H9 (cell line): ENCODE data around the gene MYCBPAP. TPM values are rescaled to one million over a fixed set of nuclear protein-coding genes. Genes with fewer than 3 reads are reported as not detected.

Experiments
- DNase-seq: peaks from one replicate; pipeline ENCODE4 v3.0.0-alpha.2; 2017
- H2AFZ ChIP-seq: one replicate; pipeline ENCODE4 v1.6.1; 2013; ENCODE audit warnings: mild to moderate bottlenecking, low read length, control low read depth, moderate library complexity
- H2AK5ac ChIP-seq: 2 replicates; pipeline ENCODE4 v1.6.1; 2013; ENCODE audit warnings: low read length, control low read depth, mixed read lengths; ENCODE audit not compliant: insufficient read length
- H2BK120ac ChIP-seq: one replicate; pipeline ENCODE4 v1.6.1; 2013; ENCODE audit warnings: low read depth, mild to moderate bottlenecking, low read length, control low read depth, inconsistent platforms; ENCODE audit not compliant: poor library complexity, severe bottlenecking
- H2BK12ac ChIP-seq: 2 replicates; pipeline ENCODE4 v1.6.1; 2013; ENCODE audit warnings: low read length, control low read depth, mixed read lengths, low read depth; ENCODE audit not compliant: insufficient read length
- H2BK15ac ChIP-seq: 2 replicates; pipeline ENCODE4 v1.6.1; 2013; ENCODE audit warnings: low read depth, low read length, control low read depth
- H2BK20ac ChIP-seq: one replicate; pipeline ENCODE4 v1.6.1; 2013; ENCODE audit warnings: low read depth, mild to moderate bottlenecking, low read length, control low read depth, inconsistent platforms; ENCODE audit not compliant: poor library complexity, severe bottlenecking
- H2BK5ac ChIP-seq: 2 replicates; pipeline ENCODE4 v1.6.1; 2013; ENCODE audit warnings: low read length, control low read depth, mixed read lengths; ENCODE audit not compliant: insufficient read length
- H3K14ac ChIP-seq: 2 replicates; pipeline ENCODE4 v1.6.1; 2013; ENCODE audit warnings: low read length, control low read depth; ENCODE audit not compliant: insufficient read depth
- H3K18ac ChIP-seq: 2 replicates; pipeline ENCODE4 v1.6.1; 2013; ENCODE audit warnings: low read depth, mild to moderate bottlenecking, mixed read lengths, low read length, control low read depth; ENCODE audit not compliant: insufficient read length
- H3K23ac ChIP-seq: 2 replicates; pipeline ENCODE4 v1.6.1; 2013; ENCODE audit warnings: low read length, control low read depth, mixed read lengths, low read depth; ENCODE audit not compliant: insufficient read length
- H3K23me2 ChIP-seq: 2 replicates; pipeline ENCODE4 v1.6.1; 2013; ENCODE audit warnings: low read depth, mild to moderate bottlenecking, mixed read lengths, low read length, control low read depth; ENCODE audit not compliant: insufficient read length, poor library complexity, severe bottlenecking
- H3K27ac ChIP-seq: 2 replicates; pipeline ENCODE4 v1.5.1; 2013; ENCODE audit warnings: low read length, control low read depth, mixed read lengths, low read depth; ENCODE audit not compliant: insufficient read length
- H3K27me3 ChIP-seq: 2 replicates; pipeline ENCODE4 v1.6.1; 2013; ENCODE audit warnings: low read length, control low read depth, inconsistent platforms; ENCODE audit not compliant: insufficient read depth
- H3K4ac ChIP-seq: 2 replicates; pipeline ENCODE4 v1.6.1; 2013; ENCODE audit warnings: low read depth, mild to moderate bottlenecking, control low read depth, inconsistent platforms, low read length, moderate library complexity
- H3K4me1 ChIP-seq: 2 replicates; pipeline ENCODE4 v1.6.1; 2013; ENCODE audit warnings: low read length, control low read depth, inconsistent platforms; ENCODE audit not compliant: insufficient read depth
- H3K4me2 ChIP-seq: 2 replicates; pipeline ENCODE4 v1.6.1; 2013; ENCODE audit warnings: low read length, control low read depth, mixed read lengths; ENCODE audit not compliant: insufficient read length, insufficient read depth
- H3K56ac ChIP-seq: 2 replicates; pipeline ENCODE4 v1.6.1; 2013; ENCODE audit warnings: low read depth, mild to moderate bottlenecking, mixed read lengths, low read length, control low read depth; ENCODE audit not compliant: insufficient read length
- H3K79me1 ChIP-seq: 2 replicates; pipeline ENCODE4 v1.6.1; 2013; ENCODE audit warnings: low read depth, mild to moderate bottlenecking, moderate library complexity, low read length, control low read depth, inconsistent platforms; ENCODE audit not compliant: insufficient read depth, poor library complexity, severe bottlenecking
- H3K79me2 ChIP-seq: 2 replicates; pipeline ENCODE4 v1.6.1; 2013; ENCODE audit warnings: low read length, control low read depth, inconsistent platforms; ENCODE audit not compliant: insufficient read depth
- H3K9ac ChIP-seq: 2 replicates; pipeline ENCODE4 v1.6.1; 2013; ENCODE audit warnings: low read length, control low read depth, mixed read lengths; ENCODE audit not compliant: insufficient read length; ENCODE audit errors: extremely low read depth
- H3K9me3 ChIP-seq: one replicate; pipeline ENCODE4 v1.6.1; 2013; ENCODE audit warnings: low read depth, low read length, inconsistent platforms; ENCODE audit not compliant: control insufficient read depth
- H3T11ph ChIP-seq: one replicate; pipeline ENCODE4 v1.6.1; 2013; ENCODE audit warnings: mild to moderate bottlenecking, low read length, control low read depth, inconsistent platforms
- H4K20me1 ChIP-seq: one replicate; pipeline ENCODE4 v1.6.1; 2013; ENCODE audit not compliant: control insufficient read depth, insufficient read length, insufficient read depth
- H4K5ac ChIP-seq: 2 replicates; pipeline ENCODE4 v1.6.1; 2013; ENCODE audit warnings: low read depth, mild to moderate bottlenecking, mixed read lengths, low read length, control low read depth; ENCODE audit not compliant: insufficient read length
- H4K8ac ChIP-seq: replicated peaks from 2 replicates; pipeline ENCODE4 v1.6.1; 2013; ENCODE audit warnings: low read length, control low read depth, mixed read lengths, low read depth; ENCODE audit not compliant: insufficient read length
- H4K91ac ChIP-seq: 2 replicates; pipeline ENCODE4 v1.6.1; 2013; ENCODE audit warnings: low read depth, mild to moderate bottlenecking, moderate library complexity, mixed read lengths, low read length, control low read depth; ENCODE audit not compliant: insufficient read length
- H3K27ac Mint-ChIP-seq, 3 experiments: 2 replicates in 2 of 3; 3 replicates in 1 of 3; pipeline ENCODE4 v1.8.0; 2020 to 2021; ENCODE audit warnings: mixed read lengths in 3 of 3, mild to moderate bottlenecking in 1 of 3, moderate library complexity in 1 of 3
- H3K27me3 Mint-ChIP-seq: 2 replicates; pipeline ENCODE4 v1.8.0; 2021; ENCODE audit warnings: low read depth, mild to moderate bottlenecking, moderate library complexity, mixed read lengths
- H3K36me3 Mint-ChIP-seq, 3 experiments: 2 replicates in 2 of 3; 3 replicates in 1 of 3; pipeline ENCODE4 v1.8.0; 2020 to 2021; ENCODE audit warnings: low read depth in 3 of 3, mixed read lengths in 3 of 3; ENCODE audit not compliant: insufficient read depth in 1 of 3
- H3K4me1 Mint-ChIP-seq, 2 experiments: 2 replicates each; pipeline ENCODE4 v1.8.0; 2020; ENCODE audit warnings: mixed read lengths in 2 of 2
- H3K4me3 Mint-ChIP-seq, 2 experiments: 2 replicates in 1 of 2; 3 replicates in 1 of 2; pipeline ENCODE4 v1.8.0; 2020 to 2021; ENCODE audit warnings: mild to moderate bottlenecking in 2 of 2, mixed read lengths in 2 of 2, moderate library complexity in 1 of 2
- H3K9me3 Mint-ChIP-seq, 2 experiments: 2 replicates in 1 of 2; 3 replicates in 1 of 2; pipeline ENCODE4 v1.8.0; 2020; ENCODE audit warnings: mild to moderate bottlenecking in 2 of 2, mixed read lengths in 2 of 2, moderate library complexity in 1 of 2
- CTCF ChIP-seq: fragments of 200-600 bp; sonication (generic); conservative IDR thresholded peaks from 3 replicates; pipeline ENCODE4 v1.8.0; 2021; ENCODE audit warnings: antibody characterized with exemption, mild to moderate bottlenecking
- WGBS: extraction: QIAGEN DNeasy Blood & Tissue Kit; methylation state at CpG from one replicate; pipeline ENCODE4 v1.1.7; 2013; ENCODE audit warnings: missing lambda C conversion rate, low lambda C conversion rate, mixed read lengths; ENCODE audit not compliant: insufficient read length; ENCODE audit errors: extremely low coverage; 5-methylcytosine and 5-hydroxymethylcytosine counted together
- total RNA-seq: library from RNA; stranded (reverse); gene quantifications from 2 replicates; pipeline ENCODE4 v1.2.1, GENCODE V29; 2021

Gene MYCBPAP
- total RNA-seq, 1 experiment from 2014 or later, result 1.7 TPM

DNA sequence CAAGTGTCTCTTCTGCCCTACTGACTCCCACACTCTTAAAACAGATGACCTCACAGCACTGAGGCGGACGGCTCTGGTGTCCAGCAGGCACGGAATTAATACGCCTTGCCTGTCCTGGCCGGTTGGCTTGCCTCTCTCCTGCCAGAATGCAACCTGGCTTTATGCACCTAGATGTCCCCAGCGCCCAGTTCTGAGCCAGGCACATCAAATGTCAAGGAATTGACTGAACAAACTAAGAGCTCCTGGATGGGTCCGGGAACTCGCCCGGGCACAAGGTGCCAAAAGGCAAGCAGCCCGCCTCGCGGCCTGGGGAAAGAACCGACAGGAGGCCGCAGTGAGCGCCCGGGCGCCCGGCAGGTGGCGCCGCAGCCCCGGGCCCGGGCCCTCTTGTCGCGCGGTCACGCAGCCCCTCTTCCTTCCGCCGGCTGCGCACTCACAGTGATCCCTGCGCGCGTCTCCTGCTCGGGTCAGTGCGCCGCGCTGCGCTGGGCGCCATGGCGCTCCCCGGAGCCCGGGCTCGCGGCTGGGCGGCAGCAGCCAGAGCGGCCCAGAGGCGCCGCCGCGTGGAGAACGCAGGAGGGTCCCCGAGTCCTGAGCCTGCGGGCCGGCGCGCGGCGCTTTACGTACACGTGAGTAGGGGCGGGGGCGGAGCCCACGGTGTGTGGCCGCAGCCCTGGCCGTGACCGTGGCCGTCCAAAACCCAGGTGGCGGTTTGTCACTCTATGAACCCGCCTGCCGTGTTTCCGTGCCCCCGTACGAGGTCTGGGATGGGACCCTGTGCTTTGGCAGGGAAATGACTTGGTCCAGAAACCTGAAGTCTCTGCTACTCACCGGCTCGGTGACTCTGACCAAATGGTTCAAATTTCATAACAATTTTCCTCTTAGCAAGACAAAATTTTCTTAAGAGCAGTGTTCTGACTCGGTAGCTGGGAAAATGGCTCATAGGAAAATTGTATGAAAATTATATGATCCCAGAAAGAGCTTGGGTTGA is 29.6 kb upstream of the MYCBPAP start, which contains the start of gene RSAD1:
TSS of gene RSAD1 (plus strand) at position 470 of the 991 bp plus-strand sequence. CDS start at position 495, 25 bp downstream.
- H3K4ac ChIP-seq, result no peak within 1 kb of the TSS
- H3K79me1 ChIP-seq, result no peaks in the 10 kb centered on the region
- no peak within 1 kb of the TSS for H2BK5ac ChIP-seq
- H4K20me1 ChIP-seq, result no peaks in the 10 kb centered on the region
- no peaks in the 10 kb centered on the region; the same call in 1 of the 2 replicates for H3K27me3 ChIP-seq
- no peak within 1 kb of the TSS for H3K18ac ChIP-seq
- H4K8ac ChIP-seq, result no peak within 1 kb of the TSS
- H2BK15ac ChIP-seq, result no peak within 1 kb of the TSS
- H3K27ac ChIP-seq, result no peak within 1 kb of the TSS
- no peak within 1 kb of the TSS for H2BK20ac ChIP-seq
- Mint-ChIP-seq H3K27me3 (peaks cover 11% of the 10 kb centered on the region), H3K27ac (peak within 1 kb of the TSS in 2 of 3 experiments; percentile 73 to 85; a peak in 3 of 7 replicates), H3K4me1 (peaks cover 12 to 16% of the 10 kb centered on the region in 2 experiments), H3K9me3 (no peaks in the 10 kb centered on the region), H3K4me3 (peak within 1 kb of the TSS; percentile 78 to 89), H3K36me3 (peaks cover 2 to 19% (median 14%) of the 10 kb centered on the region in 3 experiments)
- no peak within 1 kb of the TSS for H3K23ac ChIP-seq
- no peaks in the 10 kb centered on the region for H3K79me2 ChIP-seq
- peak; percentile 91 for TF ChIP-seq CTCF
- no peaks in the 10 kb centered on the region for H3K23me2 ChIP-seq
- H3K56ac ChIP-seq, result no peak within 1 kb of the TSS
- H2AFZ ChIP-seq, result no peak within 1 kb of the TSS
- no peak within 1 kb of the TSS for H3T11ph ChIP-seq
- H3K4me2 ChIP-seq, result peak within 1 kb of the TSS; percentile 75
- WGBS, result no CpG with 5 or more reads among the region's 75 CpGs
- no peak within 1 kb of the TSS for H4K91ac ChIP-seq
- DNase-seq, result peak; percentile 93
- peak within 1 kb of the TSS; percentile 39 for H3K9ac ChIP-seq
- no peak within 1 kb of the TSS for H2AK5ac ChIP-seq
- H4K5ac ChIP-seq, result no peak within 1 kb of the TSS
- no peak within 1 kb of the TSS for H2BK12ac ChIP-seq
- peak within 1 kb of the TSS; percentile 49 for H3K14ac ChIP-seq
- H3K4me1 ChIP-seq, result no peaks in the 10 kb centered on the region
- H2BK120ac ChIP-seq, result no peak within 1 kb of the TSS
- no peaks in the 10 kb centered on the region for H3K9me3 ChIP-seq
